ENCODE data around the gene SMIM41. TPM values are rescaled to one million over a fixed set of nuclear protein-coding genes. Genes with fewer than 3 reads are reported as not detected.

The SMIM41 gene
- total and polyA plus RNA-seq, 3 donors from 2014 or later, result 2.6 to 21.7 (median 15.6) TPM

DNA sequence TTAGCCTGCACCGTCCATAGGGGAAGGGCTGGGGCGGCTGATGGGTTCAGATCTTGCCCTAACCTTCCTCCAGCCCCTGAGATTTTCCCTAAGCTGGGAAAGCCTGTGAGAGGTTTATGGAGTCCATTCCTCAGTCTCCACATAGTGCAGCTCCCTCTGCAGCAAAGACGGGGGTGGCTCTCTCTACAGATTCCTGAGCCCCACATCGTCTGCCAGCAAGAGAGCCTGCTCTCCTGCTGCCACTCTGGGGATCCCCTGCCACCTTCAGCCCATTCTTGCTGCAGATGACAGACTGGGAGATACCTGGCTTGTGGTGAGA lies 3.1 kb downstream of the SMIM41 start:
- H3K27ac ChIP-seq, result peak overlapping the region; percentile 80 to 87

DNA sequence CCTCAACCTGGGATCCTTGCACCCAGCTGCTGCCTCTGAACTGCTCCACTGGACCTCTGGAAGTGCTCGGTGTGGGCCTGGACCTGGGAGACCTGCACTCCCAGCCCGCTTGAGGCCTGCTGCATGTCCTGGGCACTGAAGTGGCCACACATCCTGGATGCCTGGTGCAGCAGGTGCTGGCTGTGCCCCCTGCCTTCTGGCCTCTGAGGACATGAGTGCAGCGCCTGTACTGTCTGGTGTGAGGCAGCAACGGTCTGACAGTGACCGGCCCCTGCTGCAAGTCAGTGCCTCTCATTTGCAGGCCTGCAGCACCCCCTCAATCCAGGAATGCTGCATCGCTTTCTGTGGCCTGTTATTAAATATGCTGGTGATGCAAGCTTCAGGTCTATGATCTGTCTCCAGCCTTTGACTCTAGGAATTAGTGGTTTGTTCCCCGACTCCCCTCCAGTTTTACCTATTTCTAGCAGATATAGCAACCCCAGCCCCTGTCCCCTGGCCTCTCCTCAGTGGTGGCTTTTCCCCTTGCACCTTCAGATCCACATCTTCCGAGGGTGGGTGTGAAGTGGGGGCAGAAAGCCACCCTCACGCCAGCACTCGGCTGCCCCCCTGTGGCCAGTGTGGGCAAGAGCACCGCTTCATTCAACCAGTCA lies 3.6 kb downstream of the SMIM41 start:
- 40 to 42% methylated on average over 9 to 11 of the region's 11 CpGs for WGBS, 2 donors
- intact Hi-C loops (cut with DNase I; ENCODE audit: low total_unique reads), result loop anchor here (5.0 kb wide), 1 partner anchor 56 kb away; no protein-coding TSS in a partner anchor
- H3K36me3 ChIP-seq (ENCODE audit: low read depth, missing control alignments), result no peaks in the 10 kb centered on the region
- H3K4me1 ChIP-seq, result peaks cover 49% of the 10 kb centered on the region
- TF ChIP-seq, protein P1, sequence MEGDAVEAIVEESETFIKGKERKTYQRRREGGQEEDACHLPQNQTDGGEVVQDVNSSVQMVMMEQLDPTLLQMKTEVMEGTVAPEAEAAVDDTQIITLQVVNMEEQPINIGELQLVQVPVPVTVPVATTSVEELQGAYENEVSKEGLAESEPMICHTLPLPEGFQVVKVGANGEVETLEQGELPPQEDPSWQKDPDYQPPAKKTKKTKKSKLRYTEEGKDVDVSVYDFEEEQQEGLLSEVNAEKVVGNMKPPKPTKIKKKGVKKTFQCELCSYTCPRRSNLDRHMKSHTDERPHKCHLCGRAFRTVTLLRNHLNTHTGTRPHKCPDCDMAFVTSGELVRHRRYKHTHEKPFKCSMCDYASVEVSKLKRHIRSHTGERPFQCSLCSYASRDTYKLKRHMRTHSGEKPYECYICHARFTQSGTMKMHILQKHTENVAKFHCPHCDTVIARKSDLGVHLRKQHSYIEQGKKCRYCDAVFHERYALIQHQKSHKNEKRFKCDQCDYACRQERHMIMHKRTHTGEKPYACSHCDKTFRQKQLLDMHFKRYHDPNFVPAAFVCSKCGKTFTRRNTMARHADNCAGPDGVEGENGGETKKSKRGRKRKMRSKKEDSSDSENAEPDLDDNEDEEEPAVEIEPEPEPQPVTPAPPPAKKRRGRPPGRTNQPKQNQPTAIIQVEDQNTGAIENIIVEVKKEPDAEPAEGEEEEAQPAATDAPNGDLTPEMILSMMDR (IDR thresholded peaks at IDR 0.05), result peak; percentile 91 to 98 (median 96)
- no peak for TF ChIP-seq POLR2A (IDR thresholded peaks at IDR 0.05)
- H3K9me3 ChIP-seq, result no peaks in the 10 kb centered on the region
- DNase-seq, result peak; percentile 55
- peak overlapping the region; percentile 80 to 87 for H3K27ac ChIP-seq
- H3K4me3 ChIP-seq, result no peak overlapping the region
- H3K27me3 ChIP-seq, result no peaks in the 10 kb centered on the region

More for the DNA sequence above, 3.1 kb downstream of the SMIM41 start:
- Histone ChIP-seq H3K36me3 (ENCODE audit: low read depth, missing control alignments) (no peaks in the 10 kb centered on the region), H3K9me3 (no peaks in the 10 kb centered on the region), H3K4me1 (peaks cover 49% of the 10 kb centered on the region), H3K27me3 (no peaks in the 10 kb centered on the region), H3K4me3 (no peak overlapping the region)
- WGBS, 2 donors, result 61 to 68% methylated on average over 4 of the region's 4 CpGs
- intact Hi-C loops (cut with DNase I; ENCODE audit: low total_unique reads), result loop anchor here (5.0 kb wide), 1 partner anchor 55 kb away; no protein-coding TSS in a partner anchor
- DNase-seq, result no peak
- no peak for TF ChIP-seq POLR2A (IDR thresholded peaks at IDR 0.05)
- TF ChIP-seq, protein P1 (IDR thresholded peaks at IDR 0.05), result no peak

DNA sequence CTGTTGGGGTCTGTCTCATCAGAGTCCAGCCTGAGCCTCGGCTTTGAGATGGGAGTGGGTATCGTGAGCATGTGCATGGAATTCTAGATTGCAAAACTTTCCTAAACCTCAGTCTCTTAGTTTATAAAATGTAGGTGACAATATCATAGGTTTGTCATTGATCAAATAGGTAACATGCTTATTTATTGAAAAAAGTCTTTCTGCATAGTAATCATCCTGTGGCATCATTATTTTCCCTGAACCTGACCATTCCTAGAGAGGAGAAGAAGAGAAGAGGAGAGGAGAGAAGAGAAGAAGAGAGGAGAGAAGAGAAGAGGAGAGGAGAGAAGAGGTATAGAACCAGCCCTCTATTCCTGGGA lies 4.1 kb downstream of the SMIM41 start:
- no peak for DNase-seq
- no peak overlapping the region for H3K4me3 ChIP-seq
- no peaks in the 10 kb centered on the region for H3K27me3 ChIP-seq
- H3K27ac ChIP-seq, result no peak overlapping the region
- H3K9me3 ChIP-seq, result no peaks in the 10 kb centered on the region
- no peaks in the 10 kb centered on the region for H3K36me3 ChIP-seq (ENCODE audit: low read depth, missing control alignments)
- 18 to 53% methylated on average over 2 of the region's 2 CpGs for WGBS, 2 donors
- intact Hi-C loops (cut with DNase I; ENCODE audit: low total_unique reads), result loop anchor here (5.0 kb wide), 1 partner anchor 56 kb away; no protein-coding TSS in a partner anchor
- TF ChIP-seq POLR2A (IDR thresholded peaks at IDR 0.05), result no peak
- TF ChIP-seq, protein P1 (IDR thresholded peaks at IDR 0.05), result peak in 1 of 3 experiments; percentile 41
- peaks cover 49% of the 10 kb centered on the region for H3K4me1 ChIP-seq

DNA sequence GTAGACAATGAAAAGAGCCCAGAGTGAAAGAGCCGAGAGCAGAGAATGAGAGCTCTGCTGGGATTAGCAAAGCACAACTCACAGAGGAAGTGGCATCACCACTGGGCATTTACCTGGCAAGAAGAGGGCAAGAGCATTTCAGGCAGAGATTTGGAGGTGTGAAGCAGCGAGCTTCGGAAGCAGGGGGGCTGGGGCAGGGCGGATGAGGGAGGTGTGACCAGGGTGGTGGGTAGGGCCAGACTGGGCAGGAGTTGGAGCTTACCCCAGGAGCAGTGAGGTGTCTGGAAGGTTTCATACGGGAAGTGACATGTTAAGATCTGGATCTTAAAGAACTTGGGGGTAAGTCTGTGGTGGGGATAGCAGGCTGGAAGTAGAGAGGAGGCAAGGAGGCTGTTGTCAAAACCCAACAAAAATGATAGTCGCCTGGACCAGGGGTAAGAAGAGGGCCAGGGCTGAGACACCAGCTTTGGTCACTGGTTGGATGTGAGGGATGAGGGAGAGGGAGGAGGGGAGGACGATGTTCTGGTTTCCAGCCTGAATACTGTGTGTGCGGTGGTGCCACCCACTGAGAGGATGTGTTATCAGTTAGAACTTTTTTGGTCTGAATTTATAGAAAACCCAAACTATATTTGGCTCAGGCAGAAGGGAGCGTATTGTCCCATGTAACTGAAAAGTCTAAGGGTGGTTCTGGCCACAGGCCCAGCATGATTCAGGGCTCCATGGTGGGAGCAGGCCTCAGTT lies 5.2 kb downstream of the SMIM41 start:
- Histone ChIP-seq H3K4me3 (no peak overlapping the region), H3K36me3 (ENCODE audit: low read depth, missing control alignments) (no peaks in the 10 kb centered on the region), H3K27me3 (no peaks in the 10 kb centered on the region), H3K27ac (no peak overlapping the region), H3K4me1 (peaks cover 41% of the 10 kb centered on the region), H3K9me3 (no peaks in the 10 kb centered on the region)
- TF ChIP-seq, protein P1 (IDR thresholded peaks at IDR 0.05), result no peak
- no peak for TF ChIP-seq POLR2A (IDR thresholded peaks at IDR 0.05)
- 80 to 89% methylated on average over 9 of the region's 9 CpGs for WGBS, 2 donors
- DNase-seq, result no peak
- intact Hi-C loops (cut with DNase I; ENCODE audit: low total_unique reads), result loop anchor here (5.0 kb wide), 1 partner anchor 57 kb away; no protein-coding TSS in a partner anchor

Measured in testis (tissue), 3 donors.